GM18519 (cell line): ENCODE data around the gene DMAC2.
"Not testable (repeated sequence)": the region's sequence is repeated elsewhere in the genome, so short reads cannot be mapped to it uniquely, and the experiment has no call there.

ENCODE experiments used
- ATAC-seq: cut with Tn5 transposase; IDR thresholded peaks from one replicate; pipeline ENCODE4 v1.9.1; 2021; ENCODE audit warnings: mild to moderate bottlenecking, moderate library complexity; ENCODE audit not compliant: unreplicated experiment, low FRiP score

DMAC2 gene

GRCh38 chr19:41424335-41425173, 15.2 kb downstream of the DMAC2 start:
- ATAC-seq = no peak

GRCh38 chr19:41422955-41423354, 16.8 kb downstream of the DMAC2 start:
- ATAC-seq = no peak

GRCh38 chr19:41422456-41422855, 17.3 kb downstream of the DMAC2 start:
- ATAC-seq = no peak

- ATAC-seq = no peak
Observed at GRCh38 chr19:41421973-41422372, 17.7 kb downstream of the DMAC2 start.

- ATAC-seq = no peak
Observed at GRCh38 chr19:41421314-41421713, 18.4 kb downstream of the DMAC2 start.

GRCh38 chr19:41420101-41420880, 19.4 kb downstream of the DMAC2 start:
- no peak for ATAC-seq

GRCh38 chr19:41416194-41416674, 23.5 kb downstream of the DMAC2 start:
- no peak for ATAC-seq

GRCh38 chr19:41415154-41415571, 24.5 kb downstream of the DMAC2 start:
- no peak for ATAC-seq

- ATAC-seq = no peak
Observed at GRCh38 chr19:41414461-41414860, 25.3 kb downstream of the DMAC2 start.

- ATAC-seq = no peak
Observed at GRCh38 chr19:41413947-41414346, 25.8 kb downstream of the DMAC2 start.

- ATAC-seq = no peak
Observed at GRCh38 chr19:41412953-41413352, 26.8 kb downstream of the DMAC2 start.

GRCh38 chr19:41411968-41412265, 27.8 kb downstream of the DMAC2 start:
- ATAC-seq = no peak

GRCh38 chr19:41411100-41411967, 28.4 kb downstream of the DMAC2 start:
- no peak for ATAC-seq

- no peak for ATAC-seq
Observed at GRCh38 chr19:41410336-41411054, 29.2 kb downstream of the DMAC2 start.

- ATAC-seq = no peak
Observed at GRCh38 chr19:41409288-41409687, 30.4 kb downstream of the DMAC2 start.

- ATAC-seq = not testable (repeated sequence)
Observed at GRCh38 chr19:41408846-41409245, 30.9 kb downstream of the DMAC2 start.

GRCh38 chr19:41408256-41408655, 31.5 kb downstream of the DMAC2 start:
- ATAC-seq = no peak

GRCh38 chr19:41407271-41407670, 32.4 kb downstream of the DMAC2 start:
- no peak for ATAC-seq

- no peak for ATAC-seq
Observed at GRCh38 chr19:41405776-41406175, 33.9 kb downstream of the DMAC2 start.
